Measurements from ENCODE around the gene PLEKHA6.

GRCh38 chr1:204216236-204216635 is 143.5 kb downstream of the PLEKHA6 start:
- TF ChIP-seq CTCF (IDR thresholded peaks at IDR 0.05; ENCODE audit: low read length) = no peak
- TF ChIP-seq EZH2phosphoT487 (IDR thresholded peaks at IDR 0.05; ENCODE audit: low read length) = no peak
- no peak for TF ChIP-seq EZH2 (optimal IDR thresholded peaks at IDR 0.05; ENCODE audit: low read depth, low read length)

All from MM.1S (cell line).